IMR-90 (cell line): ENCODE results near the gene CCDC92. TPM values are rescaled to one million over a fixed set of nuclear protein-coding genes. Genes with fewer than 3 reads are reported as not detected.

ENCODE experiments used
- ATAC-seq: fragments of 200-7000 bp; cut with Tn5 transposase; 2 replicates; pipeline ENCODE4 v1.9.1; 2020; ENCODE audit warnings: low read depth, mild to moderate bottlenecking, moderate library complexity
- BruUV-seq: library from RNA; stranded (reverse); fragments of 400-500 nt; replicated peaks from 2 replicates; lab custom pipeline; 2021; lab: Mats Ljungman, UMichigan
- CTCF ChIA-PET: fragments of 300-600 bp; formaldehyde crosslinking; extraction: SDS; loops from one replicate; lab custom pipeline; 2021; ENCODE audit warnings: antibody characterized with exemption; lab: Yijun Ruan, JAX
- POLR2A ChIA-PET: fragments of 300-600 bp; sonication (Branson Sonifier 250); formaldehyde crosslinking; loops from one replicate; lab custom pipeline; 2022; ENCODE audit warnings: antibody characterized with exemption; ENCODE audit not compliant: unreplicated experiment; lab: Charles Lee
- DNase-seq: peaks from one replicate; pipeline ENCODE4 v3.0.0; 2013
- H2AFZ ChIP-seq: replicated peaks from 2 replicates; pipeline ENCODE3; 2013; ENCODE audit warnings: low read length, mild to moderate bottlenecking; ENCODE audit not compliant: poor library complexity
- H2AK5ac ChIP-seq: 2 replicates; pipeline ENCODE4 v1.6.1; 2013; ENCODE audit warnings: low read depth, low read length, inconsistent platforms
- H2AK9ac ChIP-seq: replicated peaks from 2 replicates; pipeline ENCODE3; 2013; ENCODE audit warnings: mild to moderate bottlenecking, low read depth, low read length, moderate library complexity; ENCODE audit not compliant: poor library complexity
- H2BK120ac ChIP-seq: 2 replicates; pipeline ENCODE4 v1.6.1; 2013; ENCODE audit warnings: low read depth, low read length, inconsistent platforms
- H2BK15ac ChIP-seq: 3 replicates; pipeline ENCODE4 v1.6.1; 2013; ENCODE audit warnings: low read depth, low read length, inconsistent platforms
- H2BK20ac ChIP-seq: 2 replicates; pipeline ENCODE4 v1.6.1; 2013; ENCODE audit warnings: low read depth, mild to moderate bottlenecking, inconsistent platforms, low read length, moderate library complexity
- H2BK5ac ChIP-seq: 2 replicates; pipeline ENCODE4 v1.6.1; 2013; ENCODE audit warnings: mild to moderate bottlenecking, low read depth, low read length, inconsistent platforms; ENCODE audit not compliant: poor library complexity, severe bottlenecking
- H3K14ac ChIP-seq: replicated peaks from 2 replicates; pipeline ENCODE4 v1.6.1; 2013; ENCODE audit warnings: low read depth, low read length, inconsistent platforms
- H3K18ac ChIP-seq: 2 replicates; pipeline ENCODE4 v1.6.1; 2013; ENCODE audit warnings: low read depth, low read length, control low read depth
- H3K23ac ChIP-seq: 2 replicates; pipeline ENCODE4 v1.6.1; 2013; ENCODE audit warnings: low read depth, low read length, inconsistent platforms
- H3K27ac ChIP-seq: 2 replicates; pipeline ENCODE4 v1.5.1; 2013; ENCODE audit warnings: mild to moderate bottlenecking, control low read depth, low read length; ENCODE audit not compliant: insufficient read depth
- H3K27me3 ChIP-seq: 2 replicates; pipeline ENCODE4 v1.6.1; 2013; ENCODE audit warnings: low read length; ENCODE audit not compliant: control insufficient read depth, insufficient read depth
- H3K36me3 ChIP-seq: 2 replicates; pipeline ENCODE4 v1.6.1; 2013; ENCODE audit warnings: low read length, mixed read lengths; ENCODE audit not compliant: control insufficient read depth, insufficient read depth
- H3K4ac ChIP-seq: 2 replicates; pipeline ENCODE4 v1.6.1; 2013; ENCODE audit warnings: low read depth, low read length, inconsistent platforms
- H3K4me1 ChIP-seq: 2 replicates; pipeline ENCODE4 v1.6.1; 2013; ENCODE audit warnings: low read length, mixed read lengths; ENCODE audit not compliant: control insufficient read depth, insufficient read depth
- H3K4me2 ChIP-seq: 2 replicates; pipeline ENCODE4 v1.6.1; 2013; ENCODE audit warnings: low read depth, mild to moderate bottlenecking, control low read depth, low read length, moderate library complexity
- H3K4me3 ChIP-seq: 2 replicates; pipeline ENCODE4 v1.5.1; 2013; ENCODE audit warnings: low read depth, mild to moderate bottlenecking, control low read depth, low read length, moderate library complexity; ENCODE audit not compliant: insufficient read depth
- H3K56ac ChIP-seq: 2 replicates; pipeline ENCODE4 v1.6.1; 2013; ENCODE audit warnings: low read length, inconsistent platforms; ENCODE audit not compliant: insufficient read depth; ENCODE audit errors: extremely low read depth
- H3K79me1 ChIP-seq, 2 experiments: 2 replicates each; pipeline ENCODE4 v1.6.1; 2013; ENCODE audit warnings: low read length in 2 of 2, inconsistent platforms in 1 of 2, low read depth in 1 of 2
- H3K9ac ChIP-seq: 2 replicates; pipeline ENCODE4 v1.6.1; 2013; ENCODE audit warnings: low read depth, low read length, control low read depth
- H3K9me1 ChIP-seq: 2 replicates; pipeline ENCODE4 v1.6.1; 2013; ENCODE audit warnings: low read length, inconsistent platforms; ENCODE audit not compliant: insufficient read depth
- H3K9me3 ChIP-seq: 2 replicates; pipeline ENCODE4 v1.6.1; 2013; ENCODE audit warnings: low read length; ENCODE audit not compliant: control insufficient read depth, insufficient read depth
- H4K20me1 ChIP-seq: 2 replicates; pipeline ENCODE4 v1.6.1; 2013; ENCODE audit warnings: low read length, inconsistent platforms; ENCODE audit not compliant: insufficient read depth
- H4K5ac ChIP-seq: 2 replicates; pipeline ENCODE4 v1.6.1; 2013; ENCODE audit warnings: mild to moderate bottlenecking, low read depth, low read length, control low read depth
- H4K8ac ChIP-seq, 2 experiments: 2 replicates each; pipeline ENCODE4 v1.6.1; 2013; ENCODE audit warnings: low read depth in 2 of 2, low read length in 2 of 2, control low read depth in 1 of 2, inconsistent platforms in 1 of 2
- H4K91ac ChIP-seq: 2 replicates; pipeline ENCODE4 v1.6.1; 2013; ENCODE audit warnings: low read depth, low read length, inconsistent platforms; ENCODE audit not compliant: insufficient read depth
- BHLHE40 ChIP-seq: fragments of 150-350 bp; IDR thresholded peaks from 2 replicates; pipeline ENCODE4 v1.6.1; 2016; ENCODE audit warnings: mild to moderate bottlenecking, low read depth, low read length
- CEBPB ChIP-seq: IDR thresholded peaks from 2 replicates; pipeline ENCODE4 v1.6.1; 2012; ENCODE audit warnings: low read depth, low read length, improper control_type of control experiment
- CHD1 ChIP-seq: IDR thresholded peaks from 2 replicates; pipeline ENCODE4 v1.6.1; 2012; ENCODE audit warnings: low read depth, low read length, improper control_type of control experiment
- CTCF ChIP-seq: conservative IDR thresholded peaks from 2 replicates; pipeline ENCODE4 v1.5.1; 2012; ENCODE audit warnings: mild to moderate bottlenecking, low read depth, low read length, improper control_type of control experiment
- ELK1 ChIP-seq: fragments of 150-350 bp; IDR thresholded peaks from 2 replicates; pipeline ENCODE4 v1.6.1; 2016; ENCODE audit warnings: low read depth, mild to moderate bottlenecking, low read length, moderate library complexity, borderline replicate concordance
- FOS ChIP-seq: fragments of 150-350 bp; IDR thresholded peaks from 2 replicates; pipeline ENCODE4 v1.6.1; 2016; ENCODE audit warnings: low read depth, low read length
- MAFK ChIP-seq: IDR thresholded peaks from 2 replicates; pipeline ENCODE4 v1.6.1; 2012; ENCODE audit warnings: low read depth, low read length, improper control_type of control experiment
- MAZ ChIP-seq: IDR thresholded peaks from 2 replicates; pipeline ENCODE4 v1.6.1; 2012; ENCODE audit warnings: low read depth, mild to moderate bottlenecking, low read length, improper control_type of control experiment, moderate library complexity, borderline replicate concordance
- MXI1 ChIP-seq: IDR thresholded peaks from 2 replicates; pipeline ENCODE4 v1.6.1; 2012; ENCODE audit warnings: low read depth, mild to moderate bottlenecking, low read length, moderate library complexity, borderline replicate concordance
- NFE2L2 ChIP-seq: fragments of 150-350 bp; IDR thresholded peaks from 2 replicates; pipeline ENCODE4 v1.6.1; 2016; ENCODE audit warnings: low read depth, mild to moderate bottlenecking, low read length
- POLR2A ChIP-seq: IDR thresholded peaks from 2 replicates; pipeline ENCODE4 v1.6.1; 2012; ENCODE audit warnings: mild to moderate bottlenecking, low read depth, low read length
- RCOR1 ChIP-seq: IDR thresholded peaks from 2 replicates; pipeline ENCODE4 v1.6.1; 2012; ENCODE audit warnings: mild to moderate bottlenecking, low read length, improper control_type of control experiment; ENCODE audit not compliant: insufficient replicate concordance
- RFX5 ChIP-seq: IDR thresholded peaks from 2 replicates; pipeline ENCODE4 v1.8.0; 2012; ENCODE audit warnings: low read depth, mild to moderate bottlenecking, low read length, moderate library complexity
- SMC3 ChIP-seq: fragments of 150-350 bp; IDR thresholded peaks from 2 replicates; pipeline ENCODE4 v1.6.1; 2016; ENCODE audit warnings: low read depth, mild to moderate bottlenecking, antibody characterized with exemption, low read length, moderate library complexity
- USF2 ChIP-seq: fragments of 150-350 bp; IDR thresholded peaks from 2 replicates; pipeline ENCODE4 v1.6.1; 2017; ENCODE audit warnings: mild to moderate bottlenecking, antibody characterized with exemption, low read length, low read depth
- WGBS, 2 experiments: methylation state at CpG; one replicate each; pipeline versions ENCODE4 v1.1.5 to v1.1.7; 2013; ENCODE audit warnings: missing lambda C conversion rate in 2 of 2; ENCODE audit not compliant: insufficient read length in 1 of 2; ENCODE audit errors: extremely low coverage in 2 of 2; 5-methylcytosine and 5-hydroxymethylcytosine counted together
- dilution Hi-C: fragments of 300-500 bp; cut with HindIII; formaldehyde crosslinking; loops from one replicate; pipeline ENCODE4 v1.14.3; 2018; ENCODE audit warnings: low sequenced_read_pairs; ENCODE audit not compliant: unreplicated experiment
- in situ Hi-C: fragments of 300-500 bp; cut with MboI; formaldehyde crosslinking; loops from 3 replicates; pipeline ENCODE4 v1.14.3; 2019; ENCODE audit warnings: low sequenced_read_pairs, inconsistent platforms, mixed read lengths
- intact Hi-C: fragments of 100-400 bp; cut with micrococcal nuclease; formaldehyde crosslinking; loops from 2 replicates; pipeline ENCODE4 v1.10.0; 2022
- polyA plus RNA-seq, 3 experiments: library from polyadenylated mRNA; depleted of rRNA; stranded (reverse); fragments of >200 nt; gene quantifications; 2 replicates each; pipeline ENCODE4 v1.2.3, GENCODE V29; 2012; ENCODE audit warnings: low replicate concordance in 1 of 3
- total RNA-seq: library from RNA; depleted of rRNA; stranded (reverse); fragments of >200 nt; gene quantifications from 2 replicates; pipeline ENCODE4 v1.2.3, GENCODE V29; 2012

The CCDC92 gene
- total and polyA plus RNA-seq, 2 of the 4 experiments (the other 2 are of a cell fraction) = 5.7 to 55.5 TPM

- dilution Hi-C loops (no loop called here), in situ Hi-C loops (no loop called here), intact Hi-C loops (no loop called here)
- Histone ChIP-seq H4K20me1 (no peaks in the 10 kb centered on the region), H3K4me2 (no peak overlapping the region), H3K36me3 (peaks cover 9% of the 10 kb centered on the region), H3K9me1 (0 out of 2 replicates have a peak, but pooled peaks cover 3% of the 10 kb centered on the region), H3K79me1 (no peaks in the 10 kb centered on the region), H3K27ac (no peak overlapping the region), H3K9me3 (no peaks in the 10 kb centered on the region), H3K4me3 (no peak overlapping the region), H2BK15ac (no peak overlapping the region), H2AFZ (no peak overlapping the region), H3K56ac (no peak overlapping the region), H3K23ac (no peak overlapping the region), H4K5ac (no peak overlapping the region), H2BK5ac (no peak overlapping the region), H3K27me3 (no peaks in the 10 kb centered on the region), H2BK20ac (no peak overlapping the region), H3K9ac (no peak overlapping the region), H3K4ac (no peak overlapping the region), H3K18ac (no peak overlapping the region), H3K14ac (no peak overlapping the region), H4K91ac (no peak overlapping the region), H4K8ac (no peak overlapping the region), H2AK9ac (no peak overlapping the region), H3K4me1 (no peaks in the 10 kb centered on the region), H2BK120ac (no peak overlapping the region), H2AK5ac (no peak overlapping the region)
- ATAC-seq = no peak
- no TSS peak for BruUV-seq
- CTCF ChIA-PET = interaction anchor here (1.9 kb wide), 1 partner anchor 15 kb away, joined by 4 read pairs; no protein-coding TSS in a partner anchor
- DNase-seq = no peak
- TF ChIP-seq CTCF (no peak), CEBPB (no peak), SMC3 (no peak), MAFK (no peak), RFX5 (no peak), USF2 (no peak), FOS (no peak), BHLHE40 (no peak), MXI1 (no peak), MAZ (no peak), RCOR1 (no peak), CHD1 (no peak), POLR2A (no peak), NFE2L2 (no peak), ELK1 (no peak)
- POLR2A ChIA-PET = no interaction called here
- no CpG with 5 or more reads among the region's 2 CpGs for WGBS, 2 experiments
These were observed 44.4 kb upstream of the CCDC92 start for GRCh38 chr12:124017064-124017463.
